Body of pancreas (tissue), 4 donors: ENCODE data around the gene ATF7IP. TPM values are rescaled to one million over a fixed set of nuclear protein-coding genes. Genes with fewer than 3 reads are reported as not detected.

Experiments used
- ATAC-seq: fragments of 150-250 bp; one replicate; pipeline ENCODE4 v1.9.1; 2016
- DNase-seq, 4 donors: peaks; one replicate each; pipeline ENCODE4 v3.0.0-alpha.2; 2019
- H3K27ac ChIP-seq, 4 donors: fragments of 200-600 bp; sonication (generic); 1 replicate in 3 of 4; 2 replicates in 1 of 4; pipeline versions ENCODE4 v1.5.1 to v1.6.1; 2016 to 2019; ENCODE audit warnings: mild to moderate bottlenecking in 1 of 4, mixed read lengths in 1 of 4, moderate library complexity in 1 of 4
- H3K27me3 ChIP-seq, 2 donors: fragments of 200-600 bp; sonication (generic); one replicate each; pipeline ENCODE4 v1.6.0; 2016; ENCODE audit warnings: mild to moderate bottlenecking in 1 of 2
- H3K36me3 ChIP-seq, 2 donors: fragments of 200-600 bp; sonication (generic); replicated peaks in 1 of 2; 2 replicates each; pipeline ENCODE4 v1.5.1; 2016; ENCODE audit warnings: low read depth in 2 of 2; ENCODE audit not compliant: insufficient read depth in 1 of 2
- H3K4me1 ChIP-seq: fragments of 200-600 bp; sonication (generic); one replicate; pipeline ENCODE4 v1.6.0; 2016
- H3K4me3 ChIP-seq, 2 donors: fragments of 200-600 bp; sonication (generic); 1 replicate in 1 of 2; 2 replicates in 1 of 2; pipeline ENCODE4 v1.5.1; 2016 to 2019
- H3K9me3 ChIP-seq, 3 donors: fragments of 200-600 bp; sonication (generic); 1 replicate in 2 of 3; 2 replicates in 1 of 3; pipeline ENCODE4 v1.5.1; 2016
- CTCF ChIP-seq, 7 experiments: fragments of 450-650 bp in 4 of 7; fragments of 200-600 bp in 3 of 7; sonication (generic) in 3 of 7; IDR thresholded peaks; one replicate each; pipeline ENCODE4 v1.5.1; 2016 to 2019; ENCODE audit warnings: antibody characterized with exemption in 7 of 7
- POLR2A ChIP-seq, 3 donors: fragments of 450-650 bp; IDR thresholded peaks; one replicate each; pipeline ENCODE4 v1.6.1; 2016; ENCODE audit warnings: antibody characterized with exemption in 3 of 3, mild to moderate bottlenecking in 2 of 3
- WGBS, 2 donors: methylation state at CpG; one replicate each; pipeline ENCODE4 v1.1.5; 2017; 5-methylcytosine and 5-hydroxymethylcytosine counted together
- intact Hi-C: fragments of 100-400 bp; cut with DNase I; formaldehyde crosslinking; loops from one replicate; pipeline ENCODE4 v1.15.1; 2023
- total RNA-seq, 2 donors: library from RNA; depleted of rRNA; stranded (reverse); fragments of >200 nt; gene quantifications; one replicate each; pipeline ENCODE4 v1.1.0, GENCODE V29; 2016

The ATF7IP gene
- total RNA-seq, 2 donors from 2014 or later: 37.6 to 80.8 TPM

GRCh38 chr12:14418451-14418890 lies 53.0 kb downstream of the ATF7IP start:
- no peak overlapping the region for H3K4me3 ChIP-seq
- peak overlapping the region in 3 of 4 donors; percentile 24 to 44 (median 39) for H3K27ac ChIP-seq
- TF ChIP-seq POLR2A (IDR thresholded peaks at IDR 0.05) (no peak), CTCF (IDR thresholded peaks at IDR 0.05) (peak in 6 of 7 experiments; percentile 22 to 60 (median 52))
- H3K4me1 ChIP-seq: peaks cover 25% of the 10 kb centered on the region
- DNase-seq (no peak), ATAC-seq (peak; percentile 77)
- H3K9me3 ChIP-seq: no peaks in the 10 kb centered on the region
- intact Hi-C loops: no loop called here
- H3K27me3 ChIP-seq: no peaks in the 10 kb centered on the region
- no peaks in the 10 kb centered on the region for H3K36me3 ChIP-seq
- 32 to 36% methylated on average over 3 of the region's 3 CpGs for WGBS, 2 donors

GRCh38 chr12:14422516-14423230 lies 57.2 kb downstream of the ATF7IP start:
- Histone ChIP-seq H3K36me3 (no peaks in the 10 kb centered on the region), H3K4me1 (peaks cover 6% of the 10 kb centered on the region), H3K27ac (no peak overlapping the region), H3K27me3 (no peaks in the 10 kb centered on the region), H3K4me3 (no peak overlapping the region), H3K9me3 (no peaks in the 10 kb centered on the region)
- intact Hi-C loops: no loop called here
- 76 to 82% methylated on average over 4 of the region's 4 CpGs for WGBS, 2 donors
- no peak for ATAC-seq
- no peak for TF ChIP-seq POLR2A (IDR thresholded peaks at IDR 0.05)
- TF ChIP-seq CTCF (IDR thresholded peaks at IDR 0.05): no peak
- no peak for DNase-seq

GRCh38 chr12:14424545-14424944 lies 59.1 kb downstream of the ATF7IP start:
- no peaks in the 10 kb centered on the region for H3K36me3 ChIP-seq

GRCh38 chr12:14426792-14427191 lies 61.3 kb downstream of the ATF7IP start:
- Histone ChIP-seq H3K27ac (no peak overlapping the region), H3K4me1 (no peaks in the 10 kb centered on the region), H3K4me3 (no peak overlapping the region), H3K36me3 (no peaks in the 10 kb centered on the region), H3K27me3 (no peaks in the 10 kb centered on the region), H3K9me3 (no peaks in the 10 kb centered on the region)
- no peak for DNase-seq
- intact Hi-C loops: no loop called here
- TF ChIP-seq CTCF (IDR thresholded peaks at IDR 0.05) (no peak), POLR2A (IDR thresholded peaks at IDR 0.05) (no peak)
- ATAC-seq: no peak

More at GRCh38 chr12:14424545-14424944, 59.1 kb downstream of the ATF7IP start:
- H3K4me1 ChIP-seq: no peaks in the 10 kb centered on the region
- TF ChIP-seq CTCF (IDR thresholded peaks at IDR 0.05): no peak
- no peak overlapping the region for H3K4me3 ChIP-seq
- no peak for ATAC-seq
- intact Hi-C loops: no loop called here
- H3K27ac ChIP-seq: no peak overlapping the region
- no peaks in the 10 kb centered on the region for H3K27me3 ChIP-seq
- H3K9me3 ChIP-seq: no peaks in the 10 kb centered on the region
- DNase-seq: no peak
- WGBS, 2 donors: 98 to 99% methylated on average over 2 to 3 of the region's 3 CpGs

- ATAC-seq: no peak
- Histone ChIP-seq H3K9me3 (no peaks in the 10 kb centered on the region), H3K27me3 (no peaks in the 10 kb centered on the region), H3K36me3 (no peaks in the 10 kb centered on the region), H3K27ac (no peak overlapping the region), H3K4me1 (no peaks in the 10 kb centered on the region), H3K4me3 (no peak overlapping the region)
- TF ChIP-seq CTCF (IDR thresholded peaks at IDR 0.05): no peak
- intact Hi-C loops: no loop called here
- no peak for DNase-seq
- WGBS, 2 donors: 97 to 100% methylated on average over 1 of the region's 1 CpG
Measured at GRCh38 chr12:14427929-14428328, 62.4 kb downstream of the ATF7IP start.
